Measurements from ENCODE around the gene LHFPL3. TPM values are rescaled to one million over a fixed set of nuclear protein-coding genes. Genes with fewer than 3 reads are reported as not detected.

Gene LHFPL3
- total RNA-seq, 6 experiments from 2014 or later = not detected

DNA sequence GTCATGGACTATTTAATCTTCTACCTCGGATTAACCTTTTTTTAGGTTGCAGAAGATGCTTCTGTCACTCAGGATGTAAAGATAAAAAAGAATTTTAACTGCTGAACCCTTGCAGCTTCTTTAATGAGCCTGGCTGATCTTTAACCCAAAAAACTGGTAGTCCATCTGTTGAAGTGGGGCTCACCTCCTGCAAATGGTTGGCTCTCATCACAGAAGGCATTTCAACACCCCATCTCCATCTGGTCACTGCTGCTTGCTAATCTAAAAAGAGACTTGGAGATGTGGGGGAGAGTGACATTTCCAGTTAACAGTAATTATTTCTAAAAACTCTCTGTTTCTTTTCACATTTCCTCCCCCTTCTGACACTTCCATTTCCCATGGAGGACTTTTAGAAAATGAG, 208.6 kb downstream of the LHFPL3 start:
- Histone ChIP-seq H3K36me3 (no peaks in the 10 kb centered on the region), H3K9me3 (no peaks in the 10 kb centered on the region), H3K27ac (no peak overlapping the region), H3K4me3 (no peak overlapping the region), H3K4me1 (no peaks in the 10 kb centered on the region), H3K27me3 (no peaks in the 10 kb centered on the region)
- 10% methylated on average over 1 of the region's 1 CpG for WGBS (ENCODE audit: insufficient coverage, low coverage, low lambda C conversion rate, missing lambda C conversion rate)
- TF ChIP-seq POLR2A (IDR thresholded peaks at IDR 0.05) = no peak
- no peak for TF ChIP-seq CTCF (IDR thresholded peaks at IDR 0.05)
- ATAC-seq = no peak
- DNase-seq = no peak
- intact Hi-C loops (cut with DNase I) = no loop called here

GRCh38 chr7:104538152-104538551, 209.7 kb downstream of the LHFPL3 start:
- intact Hi-C loops (cut with DNase I) = no loop called here
- Histone ChIP-seq H3K4me3 (no peak overlapping the region), H3K27ac (no peak overlapping the region), H3K4me1 (no peaks in the 10 kb centered on the region), H3K36me3 (no peaks in the 10 kb centered on the region), H3K9me3 (no peaks in the 10 kb centered on the region), H3K27me3 (no peaks in the 10 kb centered on the region)
- DNase-seq = no peak
- 34% methylated on average over 4 of the region's 4 CpGs for WGBS (ENCODE audit: insufficient coverage, low coverage, low lambda C conversion rate, missing lambda C conversion rate)
- no peak for ATAC-seq
- TF ChIP-seq POLR2A (IDR thresholded peaks at IDR 0.05) = no peak
- TF ChIP-seq CTCF (IDR thresholded peaks at IDR 0.05) = no peak

GRCh38 chr7:104541897-104542296, 213.5 kb downstream of the LHFPL3 start:
- H3K4me3 ChIP-seq = no peak overlapping the region
- no peaks in the 10 kb centered on the region for H3K4me1 ChIP-seq
- H3K36me3 ChIP-seq = no peaks in the 10 kb centered on the region
- no peaks in the 10 kb centered on the region for H3K9me3 ChIP-seq
- intact Hi-C loops (cut with DNase I) = no loop called here
- ATAC-seq (no peak), DNase-seq (no peak)
- no peaks in the 10 kb centered on the region for H3K27me3 ChIP-seq
- no peak overlapping the region for H3K27ac ChIP-seq
- WGBS (ENCODE audit: insufficient coverage, low coverage, low lambda C conversion rate, missing lambda C conversion rate) = 25% methylated on average over 4 of the region's 4 CpGs
- no peak for TF ChIP-seq CTCF (IDR thresholded peaks at IDR 0.05)
- TF ChIP-seq POLR2A (IDR thresholded peaks at IDR 0.05) = no peak

- no peak for ATAC-seq
- intact Hi-C loops (cut with DNase I) = no loop called here
- no peak for DNase-seq
- Histone ChIP-seq H3K36me3 (no peaks in the 10 kb centered on the region), H3K4me1 (no peaks in the 10 kb centered on the region), H3K27ac (no peak overlapping the region), H3K27me3 (no peaks in the 10 kb centered on the region), H3K4me3 (no peak overlapping the region), H3K9me3 (no peaks in the 10 kb centered on the region)
- 33% methylated on average over 2 of the region's 2 CpGs for WGBS (ENCODE audit: insufficient coverage, low coverage, low lambda C conversion rate, missing lambda C conversion rate)
- TF ChIP-seq CTCF (IDR thresholded peaks at IDR 0.05) (peak in 1 of 4 donors; percentile 9), POLR2A (IDR thresholded peaks at IDR 0.05) (no peak)
Measured at GRCh38 chr7:104548861-104549260, 220.5 kb downstream of the LHFPL3 start.

DNA sequence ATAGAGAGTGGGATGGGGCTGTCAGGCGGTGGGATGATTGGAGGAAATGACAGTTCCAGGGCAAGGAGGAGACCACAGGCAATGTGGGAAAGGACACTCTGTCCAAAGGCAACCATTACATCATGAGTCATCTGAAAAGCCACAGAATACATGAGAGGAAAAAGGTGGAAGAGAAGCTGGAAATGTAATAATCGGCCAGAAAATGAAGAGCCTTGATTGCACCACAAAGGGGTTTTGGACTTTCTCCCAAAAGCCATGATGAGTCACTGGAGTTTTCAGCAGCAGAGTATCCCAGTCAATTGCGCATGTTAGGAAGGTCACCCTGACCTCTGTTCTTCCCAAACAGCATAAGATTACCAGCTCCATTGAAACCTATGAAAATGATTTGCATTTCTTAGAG, 222.0 kb downstream of the LHFPL3 start:
- no peaks in the 10 kb centered on the region for H3K27me3 ChIP-seq
- 44% methylated on average over 3 of the region's 3 CpGs for WGBS (ENCODE audit: insufficient coverage, low coverage, low lambda C conversion rate, missing lambda C conversion rate)
- H3K9me3 ChIP-seq = no peaks in the 10 kb centered on the region
- H3K4me1 ChIP-seq = no peaks in the 10 kb centered on the region
- ATAC-seq = peak in 1 of 4 donors; percentile 62
- H3K4me3 ChIP-seq = no peak overlapping the region
- no peak overlapping the region for H3K27ac ChIP-seq
- TF ChIP-seq CTCF (IDR thresholded peaks at IDR 0.05) (no peak), POLR2A (IDR thresholded peaks at IDR 0.05) (no peak)
- no peaks in the 10 kb centered on the region for H3K36me3 ChIP-seq
- DNase-seq = no peak
- intact Hi-C loops (cut with DNase I) = no loop called here

Data from right lobe of liver (tissue), 6 donors.